Measurements from ENCODE around the gene CATSPER1.

The CATSPER1 gene

DNA sequence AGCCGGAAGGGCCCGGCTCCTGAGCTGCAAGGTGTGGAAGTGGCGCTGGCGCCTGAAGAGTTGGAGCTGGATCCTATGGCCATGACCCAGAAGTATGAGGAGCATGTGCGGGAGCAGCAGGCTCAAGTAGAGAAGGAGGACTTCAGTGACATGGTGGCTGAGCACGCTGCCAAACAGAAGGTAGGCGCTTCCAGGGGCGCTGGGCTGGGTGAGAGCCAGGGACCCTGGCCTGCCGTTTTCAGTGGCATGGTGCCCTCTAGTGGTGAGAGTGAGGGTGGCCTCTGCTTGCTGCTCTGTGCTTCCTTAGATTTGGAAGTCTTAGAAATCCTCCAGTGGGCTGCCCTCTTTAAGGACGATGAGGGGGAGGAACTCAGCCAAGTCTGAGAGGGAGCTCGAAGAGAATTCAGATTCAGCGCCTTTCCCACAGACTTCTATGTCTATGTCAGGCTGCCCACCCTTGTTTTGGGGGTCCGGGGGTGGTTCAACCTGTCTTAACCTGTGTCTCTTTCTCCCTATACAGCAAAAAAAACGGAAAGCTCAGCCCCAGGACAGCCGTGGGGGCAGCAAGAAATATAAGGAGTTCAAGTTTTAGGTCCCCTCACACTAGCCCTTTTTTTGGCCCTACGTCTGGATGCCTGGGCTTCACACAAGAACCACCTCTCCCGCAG is 42.0 kb upstream of the CATSPER1 start:
- Histone ChIP-seq H3K4me3 (ENCODE audit: low read depth in 1 of 5, low read length in 5 of 5) (no peak overlapping the region), H3K9ac (ENCODE audit: low read length in 5 of 5) (peak overlapping the region; percentile 16 to 88 (median 79)), H3K36me3 (ENCODE audit: control insufficient read depth in 5 of 5, insufficient read depth in 5 of 5, low read length in 5 of 5) (peaks cover 27 to 58% (median 47%) of the 10 kb centered on the region in 5 donors)

DNA sequence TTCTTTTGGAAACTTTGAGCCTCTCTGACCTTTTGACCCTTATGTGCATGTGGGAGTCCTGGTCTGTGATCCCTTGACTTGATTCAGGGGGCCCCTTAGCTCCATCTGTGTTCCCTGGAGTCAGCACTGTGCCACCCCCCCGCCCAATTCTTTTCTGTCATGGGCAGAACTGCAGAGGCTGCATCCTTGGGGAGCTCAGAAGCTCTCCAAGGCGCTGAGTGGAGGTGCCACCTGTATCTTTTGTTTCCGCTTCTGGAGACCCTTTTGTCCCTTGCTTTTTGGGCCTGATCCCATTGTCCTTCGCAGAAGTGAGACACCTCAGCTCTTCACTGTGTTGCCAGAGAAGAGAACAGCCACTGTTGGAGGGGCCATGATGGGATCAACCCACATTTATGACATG is 41.4 kb upstream of the CATSPER1 start:
- Histone ChIP-seq H3K4me1 (ENCODE audit: control insufficient read depth in 5 of 5, insufficient read depth in 5 of 5, low read length in 5 of 5) (peaks cover 6 to 53% (median 39%) of the 10 kb centered on the region in 5 donors), H3K27ac (ENCODE audit: low read depth, low read length) (peak overlapping the region; percentile 99), H3K36me3 (ENCODE audit: control insufficient read depth in 5 of 5, insufficient read depth in 5 of 5, low read length in 5 of 5) (peaks cover 33 to 62% (median 50%) of the 10 kb centered on the region in 5 donors), H3K9ac (ENCODE audit: low read length in 5 of 5) (no peak overlapping the region), H3K27me3 (ENCODE audit: control insufficient read depth in 5 of 5, insufficient read depth in 4 of 5, low read length in 5 of 5) (no peaks in the 10 kb centered on the region), H3K4me3 (ENCODE audit: low read depth in 1 of 5, low read length in 5 of 5) (no peak overlapping the region), H3K9me3 (ENCODE audit: control insufficient read depth in 5 of 5, low read length in 5 of 5) (no peaks in the 10 kb centered on the region)

More for the DNA sequence above, 42.0 kb upstream of the CATSPER1 start:
- Histone ChIP-seq H3K27me3 (ENCODE audit: control insufficient read depth in 5 of 5, insufficient read depth in 4 of 5, low read length in 5 of 5) (no peaks in the 10 kb centered on the region), H3K27ac (ENCODE audit: low read depth, low read length) (peak overlapping the region; percentile 99), H3K4me1 (ENCODE audit: control insufficient read depth in 5 of 5, insufficient read depth in 5 of 5, low read length in 5 of 5) (peaks cover 6 to 54% (median 40%) of the 10 kb centered on the region in 5 donors), H3K9me3 (ENCODE audit: control insufficient read depth in 5 of 5, low read length in 5 of 5) (no peaks in the 10 kb centered on the region)

DNA sequence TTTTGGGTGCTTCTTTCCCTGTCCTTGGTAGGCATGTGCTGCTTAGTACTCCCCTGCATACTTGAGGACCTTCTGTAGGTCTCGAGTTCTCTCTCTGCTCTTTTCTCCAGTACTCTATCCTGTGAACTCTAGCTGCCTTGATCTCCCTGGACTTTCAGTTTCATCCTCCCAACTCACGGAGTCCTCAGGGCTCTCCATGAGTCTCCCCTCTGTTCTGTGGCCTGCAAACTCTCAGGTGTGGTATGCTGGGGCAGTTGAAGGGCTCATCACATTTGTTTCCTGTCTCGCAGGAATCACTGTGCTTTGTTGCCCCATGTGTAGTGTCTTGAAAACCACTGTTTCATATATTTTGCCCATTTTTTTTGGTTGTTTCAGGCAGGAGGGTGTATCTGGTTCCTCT is 40.5 kb upstream of the CATSPER1 start:
- H3K27me3 ChIP-seq (ENCODE audit: control insufficient read depth in 5 of 5, insufficient read depth in 4 of 5, low read length in 5 of 5), result no peaks in the 10 kb centered on the region
- H3K9ac ChIP-seq (ENCODE audit: low read length in 5 of 5), result peak overlapping the region in 1 of 5 donors; percentile 53
- H3K4me1 ChIP-seq (ENCODE audit: control insufficient read depth in 5 of 5, insufficient read depth in 5 of 5, low read length in 5 of 5), result peaks cover 6 to 44% (median 30%) of the 10 kb centered on the region in 5 donors
- H3K36me3 ChIP-seq (ENCODE audit: control insufficient read depth in 5 of 5, insufficient read depth in 5 of 5, low read length in 5 of 5), result peaks cover 35 to 66% (median 56%) of the 10 kb centered on the region in 5 donors
- H3K27ac ChIP-seq (ENCODE audit: low read depth, low read length), result peak overlapping the region; percentile 35
- H3K9me3 ChIP-seq (ENCODE audit: control insufficient read depth in 5 of 5, low read length in 5 of 5), result no peaks in the 10 kb centered on the region
- no peak overlapping the region for H3K4me3 ChIP-seq (ENCODE audit: low read depth in 1 of 5, low read length in 5 of 5)

DNA sequence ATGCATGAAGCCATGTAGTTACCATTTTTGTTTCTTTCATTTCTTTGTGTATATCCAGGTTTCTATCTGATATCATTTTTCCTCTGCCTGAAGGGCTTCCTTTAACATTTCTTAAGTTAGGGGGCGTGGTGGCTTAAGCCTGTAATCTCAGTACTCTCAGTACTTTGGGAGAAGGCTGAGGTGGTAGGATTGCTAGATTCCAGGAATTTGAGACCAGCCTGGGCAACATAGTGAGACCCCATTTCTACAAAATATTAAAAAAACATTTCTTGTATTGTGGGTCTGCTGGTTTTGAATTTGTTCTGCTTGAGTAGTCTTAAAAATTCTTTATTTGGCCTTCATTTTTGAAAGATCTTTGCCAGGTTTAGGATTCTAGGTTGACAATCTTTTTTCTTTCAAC is 38.3 kb upstream of the CATSPER1 start:
- peaks cover 45 to 87% (median 78%) of the 10 kb centered on the region in 5 donors for H3K36me3 ChIP-seq (ENCODE audit: control insufficient read depth in 5 of 5, insufficient read depth in 5 of 5, low read length in 5 of 5)
- peaks cover 2 to 33% (median 21%) of the 10 kb centered on the region in 5 donors for H3K4me1 ChIP-seq (ENCODE audit: control insufficient read depth in 5 of 5, insufficient read depth in 5 of 5, low read length in 5 of 5)
- no peak overlapping the region for H3K4me3 ChIP-seq (ENCODE audit: low read depth in 1 of 5, low read length in 5 of 5)
- H3K9me3 ChIP-seq (ENCODE audit: control insufficient read depth in 5 of 5, low read length in 5 of 5), result no peaks in the 10 kb centered on the region
- H3K27ac ChIP-seq (ENCODE audit: low read depth, low read length), result no peak overlapping the region
- H3K27me3 ChIP-seq (ENCODE audit: control insufficient read depth in 5 of 5, insufficient read depth in 4 of 5, low read length in 5 of 5), result no peaks in the 10 kb centered on the region
- no peak overlapping the region for H3K9ac ChIP-seq (ENCODE audit: low read length in 5 of 5)

DNA sequence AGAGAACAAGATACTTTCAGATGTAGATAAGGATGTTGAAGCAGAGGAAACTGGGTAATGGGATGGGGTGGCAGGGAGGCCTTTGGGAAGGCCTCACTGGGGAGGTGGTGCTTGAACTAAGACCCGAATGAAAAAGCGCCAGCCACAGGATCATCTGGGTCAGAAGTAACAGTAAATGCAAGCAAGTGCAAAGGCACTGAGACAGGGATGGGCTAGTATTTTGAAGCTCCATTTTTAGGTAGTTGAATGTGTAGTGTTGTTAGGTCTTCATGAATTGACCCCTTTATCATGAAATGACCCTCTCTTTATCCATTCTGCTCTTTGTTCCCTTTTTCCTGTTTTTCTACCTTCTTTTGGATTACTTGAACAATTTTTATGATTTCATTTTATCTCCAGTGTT is 37.6 kb upstream of the CATSPER1 start:
- H3K9me3 ChIP-seq (ENCODE audit: control insufficient read depth in 5 of 5, low read length in 5 of 5), result no peaks in the 10 kb centered on the region
- no peak overlapping the region for H3K4me3 ChIP-seq (ENCODE audit: low read depth in 1 of 5, low read length in 5 of 5)
- H3K27ac ChIP-seq (ENCODE audit: low read depth, low read length), result no peak overlapping the region
- H3K4me1 ChIP-seq (ENCODE audit: control insufficient read depth in 5 of 5, insufficient read depth in 5 of 5, low read length in 5 of 5), result peaks cover 2 to 26% (median 14%) of the 10 kb centered on the region in 5 donors
- H3K36me3 ChIP-seq (ENCODE audit: control insufficient read depth in 5 of 5, insufficient read depth in 5 of 5, low read length in 5 of 5), result peaks cover 45 to 94% (median 85%) of the 10 kb centered on the region in 5 donors
- no peak overlapping the region for H3K9ac ChIP-seq (ENCODE audit: low read length in 5 of 5)
- no peaks in the 10 kb centered on the region for H3K27me3 ChIP-seq (ENCODE audit: control insufficient read depth in 5 of 5, insufficient read depth in 4 of 5, low read length in 5 of 5)

DNA sequence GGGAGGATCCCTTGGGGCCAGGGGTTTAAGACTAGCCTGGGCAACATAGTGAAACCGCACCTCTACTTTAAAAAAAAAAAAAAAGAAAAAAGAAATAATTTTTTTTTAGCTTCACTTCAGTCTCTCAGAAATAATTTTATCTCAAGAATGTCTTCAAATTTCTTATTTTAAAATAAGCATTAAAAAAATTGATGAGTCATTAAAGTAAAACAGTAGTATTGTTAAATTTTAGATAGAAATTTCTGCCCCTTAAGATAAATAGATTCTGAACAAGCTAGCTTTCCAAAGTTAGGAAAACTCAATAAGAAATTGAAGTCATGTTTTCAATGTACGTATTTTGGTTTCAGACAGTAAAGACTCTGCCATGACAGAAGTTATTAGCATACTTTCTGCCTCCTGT is 36.1 kb upstream of the CATSPER1 start:
- no peaks in the 10 kb centered on the region for H3K9me3 ChIP-seq (ENCODE audit: control insufficient read depth in 5 of 5, low read length in 5 of 5)
- peaks cover 44 to 94% (median 90%) of the 10 kb centered on the region in 5 donors for H3K36me3 ChIP-seq (ENCODE audit: control insufficient read depth in 5 of 5, insufficient read depth in 5 of 5, low read length in 5 of 5)
- H3K27me3 ChIP-seq (ENCODE audit: control insufficient read depth in 5 of 5, insufficient read depth in 4 of 5, low read length in 5 of 5), result no peaks in the 10 kb centered on the region
- H3K9ac ChIP-seq (ENCODE audit: low read length in 5 of 5), result no peak overlapping the region
- H3K4me3 ChIP-seq (ENCODE audit: low read depth in 1 of 5, low read length in 5 of 5), result no peak overlapping the region
- peaks cover 0 to 11% (median 0%) of the 10 kb centered on the region in 5 donors for H3K4me1 ChIP-seq (ENCODE audit: control insufficient read depth in 5 of 5, insufficient read depth in 5 of 5, low read length in 5 of 5)
- no peak overlapping the region for H3K27ac ChIP-seq (ENCODE audit: low read depth, low read length)

DNA sequence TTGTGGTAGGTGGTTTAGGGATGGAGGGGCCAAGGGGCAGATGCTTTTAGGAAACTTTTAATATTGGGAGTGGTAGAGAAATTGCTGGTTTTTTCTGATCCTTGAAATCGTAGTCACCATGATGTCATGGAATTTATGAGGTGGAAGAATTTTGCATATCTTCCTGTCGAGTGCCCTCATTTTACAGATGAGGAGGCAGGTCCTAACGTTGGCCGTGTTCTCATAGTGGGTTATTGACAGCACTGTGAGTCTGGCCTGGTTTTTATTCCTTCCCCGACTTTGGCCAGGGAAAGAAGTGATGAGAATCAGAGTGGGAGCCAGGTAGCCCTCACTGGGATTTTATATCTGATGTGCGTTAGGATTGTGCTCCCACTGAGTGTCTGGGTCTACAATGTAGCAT is 35.0 kb upstream of the CATSPER1 start:
- H3K27ac ChIP-seq (ENCODE audit: low read depth, low read length), result peak overlapping the region; percentile 27

GRCh38 chr11:66059966-66060680 is 33.8 kb upstream of the CATSPER1 start:
- Histone ChIP-seq H3K9me3 (ENCODE audit: control insufficient read depth in 5 of 5, low read length in 5 of 5) (no peaks in the 10 kb centered on the region), H3K27me3 (ENCODE audit: control insufficient read depth in 5 of 5, insufficient read depth in 4 of 5, low read length in 5 of 5) (no peaks in the 10 kb centered on the region), H3K36me3 (ENCODE audit: control insufficient read depth in 5 of 5, insufficient read depth in 5 of 5, low read length in 5 of 5) (peaks cover 28 to 95% (median 90%) of the 10 kb centered on the region in 5 donors), H3K4me3 (ENCODE audit: low read depth in 1 of 5, low read length in 5 of 5) (no peak overlapping the region), H3K4me1 (ENCODE audit: control insufficient read depth in 5 of 5, insufficient read depth in 5 of 5, low read length in 5 of 5) (peaks cover 0 to 18% (median 3%) of the 10 kb centered on the region in 5 donors), H3K27ac (ENCODE audit: low read depth, low read length) (no peak overlapping the region), H3K9ac (ENCODE audit: low read length in 5 of 5) (no peak overlapping the region)

More for the DNA sequence above, 35.0 kb upstream of the CATSPER1 start:
- H3K4me3 ChIP-seq (ENCODE audit: low read depth in 1 of 5, low read length in 5 of 5), result no peak overlapping the region
- H3K36me3 ChIP-seq (ENCODE audit: control insufficient read depth in 5 of 5, insufficient read depth in 5 of 5, low read length in 5 of 5), result peaks cover 33 to 93% (median 90%) of the 10 kb centered on the region in 5 donors
- H3K9ac ChIP-seq (ENCODE audit: low read length in 5 of 5), result no peak overlapping the region
- H3K27me3 ChIP-seq (ENCODE audit: control insufficient read depth in 5 of 5, insufficient read depth in 4 of 5, low read length in 5 of 5), result no peaks in the 10 kb centered on the region
- no peaks in the 10 kb centered on the region for H3K9me3 ChIP-seq (ENCODE audit: control insufficient read depth in 5 of 5, low read length in 5 of 5)
- H3K4me1 ChIP-seq (ENCODE audit: control insufficient read depth in 5 of 5, insufficient read depth in 5 of 5, low read length in 5 of 5), result peaks cover 0 to 10% (median 0%) of the 10 kb centered on the region in 5 donors

DNA sequence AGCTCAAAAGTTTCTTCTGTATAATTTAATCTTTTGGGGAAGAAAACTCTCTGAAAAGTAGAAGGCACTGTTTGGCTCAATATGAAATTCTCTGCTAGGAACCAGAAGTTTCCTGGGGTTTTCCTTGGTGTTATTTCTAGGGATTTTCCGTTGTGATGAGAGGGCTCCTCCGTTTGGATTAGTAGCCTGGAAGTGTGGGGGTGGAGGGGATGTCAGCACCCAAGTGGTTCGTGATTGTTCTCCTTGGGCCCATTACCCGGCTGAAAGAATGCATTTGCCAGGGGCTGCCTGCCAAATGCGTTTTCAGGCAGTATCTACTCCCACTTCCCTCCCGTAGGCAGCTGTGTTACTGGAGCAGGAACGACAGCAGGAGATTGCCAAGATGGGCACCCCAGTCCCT is 30.2 kb upstream of the CATSPER1 start:
- H3K4me1 ChIP-seq (ENCODE audit: control insufficient read depth in 5 of 5, insufficient read depth in 5 of 5, low read length in 5 of 5), result peaks cover 0 to 41% (median 29%) of the 10 kb centered on the region in 5 donors
- no peaks in the 10 kb centered on the region for H3K27me3 ChIP-seq (ENCODE audit: control insufficient read depth in 5 of 5, insufficient read depth in 4 of 5, low read length in 5 of 5)
- H3K9ac ChIP-seq (ENCODE audit: low read length in 5 of 5), result peak overlapping the region in 4 of 5 donors; percentile 28 to 59 (median 48)
- H3K27ac ChIP-seq (ENCODE audit: low read depth, low read length), result peak overlapping the region; percentile 88
- no peaks in the 10 kb centered on the region for H3K9me3 ChIP-seq (ENCODE audit: control insufficient read depth in 5 of 5, low read length in 5 of 5)
- peaks cover 10 to 68% (median 63%) of the 10 kb centered on the region in 5 donors for H3K36me3 ChIP-seq (ENCODE audit: control insufficient read depth in 5 of 5, insufficient read depth in 5 of 5, low read length in 5 of 5)
- H3K4me3 ChIP-seq (ENCODE audit: low read depth in 1 of 5, low read length in 5 of 5), result no peak overlapping the region

DNA sequence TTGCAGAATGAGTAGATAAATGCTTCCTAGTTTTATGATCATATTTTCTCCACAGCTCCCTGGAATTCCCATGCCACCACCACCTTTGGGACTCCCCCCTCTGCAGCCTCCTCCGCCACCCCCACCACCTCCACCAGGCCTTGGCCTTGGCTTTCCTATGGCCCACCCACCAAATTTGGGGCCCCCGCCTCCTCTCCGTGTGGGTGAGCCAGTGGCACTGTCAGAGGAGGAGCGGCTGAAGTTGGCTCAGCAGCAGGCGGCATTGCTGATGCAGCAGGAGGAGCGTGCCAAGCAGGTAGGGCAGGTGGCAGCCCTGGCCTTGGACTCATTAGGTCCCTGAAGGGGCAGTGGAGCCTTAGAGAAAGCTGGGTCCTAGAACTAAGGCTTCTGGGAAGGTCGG is 28.7 kb upstream of the CATSPER1 start:
- peaks cover 2 to 54% (median 48%) of the 10 kb centered on the region in 5 donors for H3K36me3 ChIP-seq (ENCODE audit: control insufficient read depth in 5 of 5, insufficient read depth in 5 of 5, low read length in 5 of 5)
- H3K9me3 ChIP-seq (ENCODE audit: control insufficient read depth in 5 of 5, low read length in 5 of 5), result no peaks in the 10 kb centered on the region
- H3K4me3 ChIP-seq (ENCODE audit: low read depth in 1 of 5, low read length in 5 of 5), result no peak overlapping the region
- no peaks in the 10 kb centered on the region for H3K27me3 ChIP-seq (ENCODE audit: control insufficient read depth in 5 of 5, insufficient read depth in 4 of 5, low read length in 5 of 5)
- H3K27ac ChIP-seq (ENCODE audit: low read depth, low read length), result peak overlapping the region; percentile 88
- peak overlapping the region in 2 of 5 donors; percentile 48 to 49 for H3K9ac ChIP-seq (ENCODE audit: low read length in 5 of 5)
- H3K4me1 ChIP-seq (ENCODE audit: control insufficient read depth in 5 of 5, insufficient read depth in 5 of 5, low read length in 5 of 5), result peaks cover 0 to 48% (median 34%) of the 10 kb centered on the region in 5 donors
